Neutrophil (primary cell): ENCODE results near the gene ITIH1.
A peak's percentile ranks its signal among the peaks of the same experiment; 100 is the strongest.

Experiments used
- H3K27ac ChIP-seq: fragments of 200-600 bp; sonication (generic); 2 replicates; pipeline ENCODE4 v1.5.1; 2016; ENCODE audit warnings: mild to moderate bottlenecking, moderate library complexity
- H3K27me3 ChIP-seq: fragments of 200-600 bp; sonication (generic); 2 replicates; pipeline ENCODE4 v1.6.0; 2016; ENCODE audit warnings: mild to moderate bottlenecking
- H3K36me3 ChIP-seq: fragments of 200-600 bp; sonication (generic); 2 replicates; pipeline ENCODE4 v1.5.1; 2017
- H3K4me1 ChIP-seq, 2 experiments: fragments of 200-600 bp in 1 of 2; sonication (generic) in 1 of 2; 1 replicate in 1 of 2; 2 replicates in 1 of 2; pipeline versions ENCODE4 v1.5.1 to v1.6.1; 2013 to 2016; ENCODE audit warnings: low read depth in 1 of 2, low read length in 1 of 2, mild to moderate bottlenecking in 1 of 2, moderate library complexity in 1 of 2; ENCODE audit not compliant: control insufficient read depth in 1 of 2, insufficient read depth in 1 of 2
- H3K4me3 ChIP-seq, 2 experiments: fragments of 200-600 bp in 1 of 2; sonication (generic) in 1 of 2; 1 replicate in 1 of 2; 2 replicates in 1 of 2; pipeline ENCODE4 v1.5.1; 2013 to 2016; ENCODE audit warnings: low read depth in 1 of 2, low read length in 1 of 2, mild to moderate bottlenecking in 1 of 2, moderate library complexity in 1 of 2
- H3K9me3 ChIP-seq: fragments of 200-600 bp; sonication (generic); 2 replicates; pipeline ENCODE4 v1.5.1; 2016
- CTCF ChIP-seq: fragments of 200-600 bp; sonication (generic); IDR thresholded peaks from 2 replicates; pipeline ENCODE4 v1.5.1; 2016; ENCODE audit warnings: antibody characterized with exemption

ITIH1 gene

GRCh38 chr3:52777959-52778805 is 783 bp downstream of the ITIH1 start:
- Histone ChIP-seq H3K27me3 (no peaks in the 10 kb centered on the region), H3K27ac (no peak overlapping the region), H3K4me1 (no peaks in the 10 kb centered on the region), H3K9me3 (no peaks in the 10 kb centered on the region), H3K36me3 (no peaks in the 10 kb centered on the region), H3K4me3 (no peak overlapping the region)
- no peak for TF ChIP-seq CTCF

- H3K4me3 ChIP-seq, result no peak overlapping the region
- no peaks in the 10 kb centered on the region for H3K27me3 ChIP-seq
- no peaks in the 10 kb centered on the region for H3K4me1 ChIP-seq
- peak overlapping the region; percentile 61 for H3K27ac ChIP-seq
- TF ChIP-seq CTCF, result no peak
- no peaks in the 10 kb centered on the region for H3K36me3 ChIP-seq
- H3K9me3 ChIP-seq, result no peaks in the 10 kb centered on the region
Measured at GRCh38 chr3:52779011-52779836, 1.8 kb downstream of the ITIH1 start.

- Histone ChIP-seq H3K4me1 (no peaks in the 10 kb centered on the region), H3K27ac (peak overlapping the region; percentile 61), H3K36me3 (no peaks in the 10 kb centered on the region), H3K27me3 (no peaks in the 10 kb centered on the region), H3K9me3 (no peaks in the 10 kb centered on the region), H3K4me3 (no peak overlapping the region)
- TF ChIP-seq CTCF, result no peak
Measured at GRCh38 chr3:52779837-52780585, 2.6 kb downstream of the ITIH1 start.

GRCh38 chr3:52781741-52782140 is 4.3 kb downstream of the ITIH1 start:
- H3K36me3 ChIP-seq, result no peaks in the 10 kb centered on the region
- no peak overlapping the region for H3K27ac ChIP-seq
- no peaks in the 10 kb centered on the region for H3K4me1 ChIP-seq
- H3K9me3 ChIP-seq, result no peaks in the 10 kb centered on the region
- no peak for TF ChIP-seq CTCF
- H3K4me3 ChIP-seq, result no peak overlapping the region
- H3K27me3 ChIP-seq, result no peaks in the 10 kb centered on the region

- Histone ChIP-seq H3K9me3 (no peaks in the 10 kb centered on the region), H3K27me3 (no peaks in the 10 kb centered on the region), H3K4me1 (no peaks in the 10 kb centered on the region), H3K27ac (no peak overlapping the region), H3K4me3 (no peak overlapping the region), H3K36me3 (no peaks in the 10 kb centered on the region)
- TF ChIP-seq CTCF, result no peak
Measured at GRCh38 chr3:52782412-52783210, 5.2 kb downstream of the ITIH1 start.
